ENCODE data around the gene CCBE1.
A peak's percentile ranks its signal among the peaks of the same experiment; 100 is the strongest.
"Not testable (repeated sequence)": the region's sequence is repeated elsewhere in the genome, so short reads cannot be mapped to it uniquely, and the experiment has no call there.

CCBE1 gene

DNA sequence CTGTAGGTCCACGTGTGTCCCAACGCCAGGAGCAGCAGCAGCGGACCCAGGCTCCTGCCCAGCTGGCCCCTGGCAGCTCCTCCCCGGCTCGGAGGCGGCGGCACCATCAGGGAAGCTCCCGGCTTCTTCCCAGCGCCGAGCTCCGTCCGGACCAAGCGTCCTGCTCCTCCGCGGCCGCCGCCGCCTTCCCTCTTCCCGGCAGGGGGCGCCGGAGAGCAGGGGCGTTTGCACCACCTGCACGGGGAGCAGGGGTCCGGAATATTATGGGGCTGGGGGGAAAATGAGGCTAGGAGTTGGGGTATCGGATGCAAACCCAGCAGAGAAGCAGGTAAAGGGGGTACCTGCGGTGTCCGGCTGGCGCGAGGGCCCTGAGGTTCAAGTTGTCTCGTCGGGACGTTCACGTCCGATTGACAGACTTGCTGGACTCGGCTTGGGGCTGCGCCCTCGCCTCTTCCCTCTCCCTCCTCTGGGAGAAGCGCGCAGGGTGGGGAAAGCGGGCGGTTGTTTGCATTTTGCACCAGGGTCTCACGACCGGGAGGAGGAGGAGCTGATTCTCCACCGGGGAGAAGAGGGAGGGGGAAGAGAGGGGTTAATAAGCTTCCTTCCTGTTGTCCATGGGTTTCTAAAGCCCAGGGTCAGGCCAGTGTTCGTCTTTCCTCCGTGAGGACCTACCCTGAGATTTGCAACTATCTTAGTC lies at the start of gene CCBE1:
Gene CCBE1 (minus strand): TSS at position 188 of the 697 bp plus-strand sequence.
- DNase-seq (ENCODE audit: low read depth): peak; percentile 60

GRCh38 chr18:59744271-59744721 lies 47.1 kb upstream of the CCBE1 start:
- DNase-seq (ENCODE audit: low read depth): no peak

- DNase-seq (ENCODE audit: low read depth): no peak
These were observed 46.3 kb upstream of the CCBE1 start for GRCh38 chr18:59743566-59743965.

- DNase-seq (ENCODE audit: low read depth): no peak
These were observed 45.3 kb upstream of the CCBE1 start for GRCh38 chr18:59742325-59743111.

- no peak for DNase-seq (ENCODE audit: low read depth)
These were observed 42.9 kb upstream of the CCBE1 start for GRCh38 chr18:59740141-59740540.

- DNase-seq (ENCODE audit: low read depth): no peak
These were observed 40.6 kb upstream of the CCBE1 start for GRCh38 chr18:59737776-59738300.

DNA sequence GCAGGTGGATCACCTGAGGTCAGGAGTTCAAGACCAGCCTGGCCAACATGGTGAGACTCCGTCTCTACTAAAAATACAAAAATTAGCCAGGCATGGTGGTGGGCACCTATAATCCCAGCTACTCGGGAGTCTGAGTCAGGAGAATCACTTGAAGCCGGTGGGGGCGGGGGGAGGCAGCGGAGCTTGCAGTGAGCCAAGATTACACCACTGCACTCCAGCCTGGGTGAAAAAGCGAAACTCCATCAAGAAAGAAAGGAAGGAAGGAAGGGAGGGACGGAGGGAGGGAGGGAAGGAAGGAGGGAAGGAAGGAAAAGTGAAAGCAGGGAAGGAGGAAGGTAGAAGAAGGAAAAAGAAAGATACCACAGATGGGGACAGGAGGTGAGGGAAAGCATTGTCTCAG lies 40.1 kb upstream of the CCBE1 start:
- DNase-seq (ENCODE audit: low read depth): not testable (repeated sequence)

GRCh38 chr18:59736061-59736460 lies 38.8 kb upstream of the CCBE1 start:
- no peak for DNase-seq (ENCODE audit: low read depth)

GRCh38 chr18:59735269-59735860 lies 38.1 kb upstream of the CCBE1 start:
- DNase-seq (ENCODE audit: low read depth): no peak

- DNase-seq (ENCODE audit: low read depth): no peak
These were observed 36.2 kb upstream of the CCBE1 start for GRCh38 chr18:59733421-59733820.

DNA sequence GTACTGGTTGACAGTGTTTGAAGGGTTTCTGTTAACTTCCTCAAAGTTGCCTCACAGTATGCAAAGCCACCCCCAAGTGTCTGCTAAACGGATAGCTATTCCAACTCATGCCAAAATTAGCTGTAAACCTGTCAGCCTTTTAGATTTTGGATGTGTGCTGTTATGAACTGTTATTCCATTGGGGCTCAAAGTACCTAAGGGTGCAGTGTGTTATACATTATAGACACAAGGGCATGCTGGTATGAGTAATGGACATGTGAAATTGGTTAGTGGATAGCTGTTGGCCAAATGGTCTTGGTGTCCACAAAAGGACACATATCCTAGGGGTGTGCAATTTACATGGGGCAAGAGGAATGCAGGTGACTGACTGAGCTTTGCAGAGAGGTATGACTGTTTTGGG lies 33.7 kb upstream of the CCBE1 start:
- no peak for DNase-seq (ENCODE audit: low read depth)

GRCh38 chr18:59729781-59730180 lies 32.6 kb upstream of the CCBE1 start:
- no peak for DNase-seq (ENCODE audit: low read depth)

GRCh38 chr18:59728816-59729215 lies 31.6 kb upstream of the CCBE1 start:
- no peak for DNase-seq (ENCODE audit: low read depth)

- DNase-seq (ENCODE audit: low read depth): no peak
These were observed 27.9 kb upstream of the CCBE1 start for GRCh38 chr18:59725142-59725541.

- DNase-seq (ENCODE audit: low read depth): no peak
These were observed 26.9 kb upstream of the CCBE1 start for GRCh38 chr18:59724103-59724502.

DNA sequence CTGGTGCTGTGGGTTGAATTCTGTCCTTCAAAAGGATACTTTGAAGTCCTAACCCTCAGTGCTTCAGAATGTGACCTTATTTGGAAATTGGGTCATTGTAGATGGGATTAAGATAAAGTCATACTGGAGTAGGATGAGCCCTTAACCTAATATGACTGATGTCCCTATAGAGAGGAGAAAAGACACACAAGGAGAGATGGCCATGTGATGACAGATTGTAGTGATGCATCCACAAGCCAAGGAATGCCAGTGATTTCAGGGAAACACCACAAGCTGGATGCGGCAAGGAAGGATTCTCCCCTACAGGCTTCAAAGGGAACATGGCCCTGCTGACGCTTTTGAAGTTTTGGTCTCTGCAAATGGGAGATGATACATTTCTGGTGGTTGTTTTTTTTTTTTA lies 24.7 kb upstream of the CCBE1 start:
- DNase-seq (ENCODE audit: low read depth): no peak

DNA sequence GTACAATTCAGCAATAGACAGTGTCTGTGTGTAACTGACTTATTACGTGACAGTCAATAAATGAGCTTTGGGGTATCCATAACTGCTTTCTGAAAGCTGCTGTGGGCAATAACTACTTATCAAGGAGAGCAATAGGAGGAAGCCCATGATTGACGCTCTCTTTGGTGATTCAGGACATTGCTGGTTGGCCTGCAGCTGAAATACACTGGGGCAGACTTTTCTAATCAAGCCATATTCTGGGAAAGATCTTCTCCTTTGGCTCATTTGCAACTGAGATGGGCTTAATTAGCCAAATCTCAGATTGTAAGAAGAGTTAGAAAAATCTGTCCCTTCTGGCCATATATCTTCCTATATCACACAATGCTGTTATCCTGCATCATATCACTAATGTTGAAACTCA lies 24.0 kb upstream of the CCBE1 start:
- no peak for DNase-seq (ENCODE audit: low read depth)

DNA sequence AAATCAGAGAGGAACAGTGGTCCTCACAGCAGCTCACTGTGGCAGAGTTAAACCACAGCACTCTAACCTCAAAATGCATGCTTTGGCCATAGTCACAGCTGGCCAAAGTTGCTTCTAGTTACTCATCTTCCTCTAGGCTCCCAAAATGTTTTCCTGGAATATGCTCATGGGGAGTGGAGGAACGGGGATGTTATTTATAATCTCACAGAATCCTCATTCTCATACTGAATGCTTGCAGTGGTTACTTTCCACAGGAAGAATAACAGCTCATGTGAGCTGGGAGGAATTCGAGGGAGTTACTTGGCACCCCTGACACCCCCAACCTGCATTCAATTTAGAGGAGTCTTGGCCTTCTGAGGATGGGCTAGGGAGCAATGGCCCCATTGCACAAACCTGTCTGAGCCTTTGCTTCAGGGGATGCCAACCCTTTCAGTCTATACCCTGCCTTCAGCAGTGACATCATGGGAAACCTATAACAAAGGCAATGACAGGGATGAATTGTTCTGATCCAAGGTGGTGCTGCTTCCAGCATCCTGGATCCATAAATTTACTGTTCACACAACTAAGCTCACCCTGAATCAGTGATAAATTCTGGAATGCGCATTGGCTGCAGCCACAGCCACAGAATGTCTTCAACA lies 22.4 kb upstream of the CCBE1 start:
- no peak for DNase-seq (ENCODE audit: low read depth)

GRCh38 chr18:59718464-59719157 lies 21.4 kb upstream of the CCBE1 start:
- no peak for DNase-seq (ENCODE audit: low read depth)

DNA sequence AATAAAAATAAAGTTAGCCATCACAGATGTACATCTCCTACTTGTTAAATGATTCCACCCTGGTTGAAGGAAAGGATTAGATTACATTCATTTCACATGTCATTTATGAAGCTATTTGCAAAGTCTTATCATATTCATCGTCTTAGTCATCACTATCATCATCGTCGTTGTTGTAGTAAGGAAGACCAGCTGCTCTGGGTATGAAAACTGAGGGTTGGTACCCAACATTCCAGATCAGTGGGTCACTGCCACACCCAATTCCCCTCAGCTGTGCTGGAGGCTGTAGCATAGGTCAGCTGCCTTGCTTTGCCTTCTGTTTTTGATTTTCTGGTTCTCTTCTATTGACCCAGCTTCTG lies 20.9 kb upstream of the CCBE1 start:
- DNase-seq (ENCODE audit: low read depth): no peak

- no peak for DNase-seq (ENCODE audit: low read depth)
These were observed 20.1 kb upstream of the CCBE1 start for GRCh38 chr18:59717291-59717690.

GRCh38 chr18:59715966-59716369 lies 18.7 kb upstream of the CCBE1 start:
- no peak for DNase-seq (ENCODE audit: low read depth)
